SK-N-SH treated with all-trans-retinoic acid at 6 μM for 48 hours (cell line): ENCODE data around the gene MLX.

Experiments used
- ARNTL ChIP-seq: fragments of 450-650 bp; formaldehyde crosslinking; IDR thresholded peaks from 2 replicates; pipeline ENCODE4 v1.5.0; 2020; ENCODE audit warnings: low read depth, mild to moderate bottlenecking, moderate library complexity, borderline replicate concordance
- CSDC2 ChIP-seq: fragments of 250-450 bp; sonication (Bioruptor Pico); IDR thresholded peaks from 2 replicates; pipeline ENCODE4 v1.5.0; 2020; ENCODE audit warnings: mild to moderate bottlenecking, moderate library complexity
- ESRRG ChIP-seq: fragments of 250-450 bp; sonication (Bioruptor Pico); IDR thresholded peaks from 2 replicates; pipeline ENCODE4 v1.6.1; 2021; ENCODE audit warnings: mild to moderate bottlenecking
- GLIS3 ChIP-seq: fragments of 250-450 bp; sonication (Bioruptor Pico); IDR thresholded peaks from 2 replicates; pipeline ENCODE4 v1.5.0; 2020; ENCODE audit warnings: mild to moderate bottlenecking, moderate library complexity
- PPARA ChIP-seq: fragments of 250-450 bp; sonication (Bioruptor Pico); IDR thresholded peaks from 2 replicates; pipeline ENCODE4 v1.5.0; 2020; ENCODE audit warnings: mild to moderate bottlenecking, borderline replicate concordance
- RARB ChIP-seq: fragments of 250-450 bp; sonication (Bioruptor Pico); IDR thresholded peaks from 2 replicates; pipeline ENCODE4 v1.8.0; 2021; ENCODE audit warnings: mild to moderate bottlenecking, moderate library complexity
- SNAI2 ChIP-seq: fragments of 250-450 bp; sonication (Bioruptor Pico); IDR thresholded peaks from 2 replicates; pipeline ENCODE4 v1.5.0; 2020; ENCODE audit warnings: mild to moderate bottlenecking, moderate library complexity
- TOX ChIP-seq: fragments of 250-450 bp; sonication (Bioruptor Pico); IDR thresholded peaks from 2 replicates; pipeline ENCODE4 v1.8.0; 2021; ENCODE audit warnings: mild to moderate bottlenecking, moderate library complexity, borderline replicate concordance
- TSHZ2 ChIP-seq: fragments of 250-450 bp; sonication (Bioruptor Pico); IDR thresholded peaks from 2 replicates; pipeline ENCODE4 v1.5.0; 2020; ENCODE audit warnings: mild to moderate bottlenecking, moderate library complexity
- ZC3H10 ChIP-seq: fragments of 250-450 bp; sonication (Bioruptor Pico); IDR thresholded peaks from 2 replicates; pipeline ENCODE4 v1.5.1; 2021; ENCODE audit warnings: mild to moderate bottlenecking, moderate library complexity
- ZFP3 ChIP-seq: fragments of 250-450 bp; sonication (Bioruptor Pico); IDR thresholded peaks from 2 replicates; pipeline ENCODE4 v1.5.0; 2020; ENCODE audit warnings: mild to moderate bottlenecking, moderate library complexity
- ZFP30 ChIP-seq: fragments of 450-650 bp; formaldehyde crosslinking; IDR thresholded peaks from 2 replicates; pipeline ENCODE4 v1.5.0; 2022; ENCODE audit warnings: mild to moderate bottlenecking, moderate library complexity
- TF ChIP-seq, protein P1 (sequence below): fragments of 250-450 bp; sonication (Bioruptor Pico); IDR thresholded peaks from 2 replicates; pipeline ENCODE4 v1.5.1; 2021; ENCODE audit warnings: mild to moderate bottlenecking, moderate library complexity
- TF ChIP-seq, protein P2 (sequence below): fragments of 250-450 bp; sonication (Bioruptor Pico); IDR thresholded peaks from 2 replicates; pipeline ENCODE4 v1.8.0; 2020; ENCODE audit warnings: mild to moderate bottlenecking, moderate library complexity, borderline replicate concordance

GRCh38 chr17:42608305-42609181 is 41.6 kb downstream of the MLX start:
- TF ChIP-seq TOX (CRISPR knock-in tag), result no peak
- no peak for TF ChIP-seq RARB (CRISPR knock-in tag)
- TF ChIP-seq, protein P1, sequence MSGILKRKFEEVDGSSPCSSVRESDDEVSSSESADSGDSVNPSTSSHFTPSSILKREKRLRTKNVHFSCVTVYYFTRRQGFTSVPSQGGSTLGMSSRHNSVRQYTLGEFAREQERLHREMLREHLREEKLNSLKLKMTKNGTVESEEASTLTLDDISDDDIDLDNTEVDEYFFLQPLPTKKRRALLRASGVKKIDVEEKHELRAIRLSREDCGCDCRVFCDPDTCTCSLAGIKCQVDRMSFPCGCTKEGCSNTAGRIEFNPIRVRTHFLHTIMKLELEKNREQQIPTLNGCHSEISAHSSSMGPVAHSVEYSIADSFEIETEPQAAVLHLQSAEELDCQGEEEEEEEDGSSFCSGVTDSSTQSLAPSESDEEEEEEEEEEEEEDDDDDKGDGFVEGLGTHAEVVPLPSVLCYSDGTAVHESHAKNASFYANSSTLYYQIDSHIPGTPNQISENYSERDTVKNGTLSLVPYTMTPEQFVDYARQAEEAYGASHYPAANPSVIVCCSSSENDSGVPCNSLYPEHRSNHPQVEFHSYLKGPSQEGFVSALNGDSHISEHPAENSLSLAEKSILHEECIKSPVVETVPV (CRISPR knock-in tag), result no peak
- no peak for TF ChIP-seq ZFP30 (CRISPR knock-in tag)
- no peak for TF ChIP-seq TSHZ2 (CRISPR knock-in tag)
- no peak for TF ChIP-seq ARNTL (CRISPR knock-in tag)
- TF ChIP-seq, protein P2, sequence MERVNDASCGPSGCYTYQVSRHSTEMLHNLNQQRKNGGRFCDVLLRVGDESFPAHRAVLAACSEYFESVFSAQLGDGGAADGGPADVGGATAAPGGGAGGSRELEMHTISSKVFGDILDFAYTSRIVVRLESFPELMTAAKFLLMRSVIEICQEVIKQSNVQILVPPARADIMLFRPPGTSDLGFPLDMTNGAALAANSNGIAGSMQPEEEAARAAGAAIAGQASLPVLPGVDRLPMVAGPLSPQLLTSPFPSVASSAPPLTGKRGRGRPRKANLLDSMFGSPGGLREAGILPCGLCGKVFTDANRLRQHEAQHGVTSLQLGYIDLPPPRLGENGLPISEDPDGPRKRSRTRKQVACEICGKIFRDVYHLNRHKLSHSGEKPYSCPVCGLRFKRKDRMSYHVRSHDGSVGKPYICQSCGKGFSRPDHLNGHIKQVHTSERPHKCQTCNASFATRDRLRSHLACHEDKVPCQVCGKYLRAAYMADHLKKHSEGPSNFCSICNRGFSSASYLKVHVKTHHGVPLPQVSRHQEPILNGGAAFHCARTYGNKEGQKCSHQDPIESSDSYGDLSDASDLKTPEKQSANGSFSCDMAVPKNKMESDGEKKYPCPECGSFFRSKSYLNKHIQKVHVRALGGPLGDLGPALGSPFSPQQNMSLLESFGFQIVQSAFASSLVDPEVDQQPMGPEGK (CRISPR knock-in tag), result no peak
- TF ChIP-seq ZFP3 (CRISPR knock-in tag), result peak; percentile 76
- TF ChIP-seq GLIS3 (CRISPR knock-in tag), result no peak
- no peak for TF ChIP-seq PPARA
- no peak for TF ChIP-seq ESRRG (CRISPR knock-in tag)
- no peak for TF ChIP-seq ZC3H10 (CRISPR knock-in tag)
- no peak for TF ChIP-seq SNAI2
- no peak for TF ChIP-seq CSDC2 (CRISPR knock-in tag)
